GM12878 (cell line): ENCODE results near the gene B4GALT3. TPM values are rescaled to one million over a fixed set of nuclear protein-coding genes. Genes with fewer than 3 reads are reported as not detected.

ENCODE experiments used
- ATF7 ChIP-seq: fragments of 450-650 bp; IDR thresholded peaks from 2 replicates; pipeline ENCODE4 v1.6.1; 2016; ENCODE audit warnings: low read depth, mild to moderate bottlenecking
- CBFB ChIP-seq: IDR thresholded peaks from 2 replicates; pipeline ENCODE4 v1.6.1; 2016; ENCODE audit warnings: antibody characterized with exemption, low read depth
- CHD4 ChIP-seq: fragments of 200-600 bp; sonication (generic); IDR thresholded peaks from 2 replicates; pipeline ENCODE4 v1.6.1; 2016; ENCODE audit warnings: mild to moderate bottlenecking
- EP300 ChIP-seq, 2 experiments: fragments of 150-350 bp in 1 of 2; IDR thresholded peaks; 2 replicates each; pipeline ENCODE4 v1.6.1; 2011 to 2012; ENCODE audit warnings: low read depth in 2 of 2, low read length in 2 of 2, borderline replicate concordance in 1 of 2, improper control_type of control experiment in 1 of 2, inconsistent platforms in 1 of 2; ENCODE audit not compliant: control insufficient read depth in 1 of 2
- HCFC1 ChIP-seq: fragments of 150-350 bp; IDR thresholded peaks from 2 replicates; pipeline ENCODE4 v1.6.1; 2014; ENCODE audit warnings: low read length
- HDAC6 ChIP-seq: fragments of 200-600 bp; sonication (generic); IDR thresholded peaks from one replicate; pipeline ENCODE4 v1.8.0; 2017; ENCODE audit warnings: antibody characterized with exemption; ENCODE audit not compliant: unreplicated experiment
- POLR2AphosphoS5 ChIP-seq: IDR thresholded peaks from 2 replicates; pipeline ENCODE4 v1.6.1; 2011; ENCODE audit warnings: mild to moderate bottlenecking, low read length, inconsistent platforms
- RAD51 ChIP-seq: fragments of 450-650 bp; IDR thresholded peaks from 2 replicates; pipeline ENCODE4 v1.6.1; 2016; ENCODE audit warnings: moderate library complexity, mild to moderate bottlenecking, inconsistent platforms
- RBBP5 ChIP-seq: fragments of 200-600 bp; sonication (generic); conservative IDR thresholded peaks from 2 replicates; pipeline ENCODE4 v1.6.1; 2016
- RUNX3 ChIP-seq: IDR thresholded peaks from 2 replicates; pipeline ENCODE4 v1.6.1; 2012; ENCODE audit warnings: low read length, inconsistent platforms
- TCF7 ChIP-seq: IDR thresholded peaks from 2 replicates; pipeline ENCODE4 v1.6.1; 2014; ENCODE audit warnings: antibody characterized with exemption, borderline replicate concordance
- ZNF274 ChIP-seq: IDR thresholded peaks from one replicate; pipeline ENCODE4 v1.8.0; 2011; ENCODE audit not compliant: insufficient read length, insufficient read depth
- ZSCAN29 ChIP-seq: fragments of 450-650 bp; IDR thresholded peaks from 2 replicates; pipeline ENCODE4 v1.6.1; 2017; ENCODE audit warnings: mild to moderate bottlenecking, moderate library complexity
- polyA plus RNA-seq, 11 experiments: library from polyadenylated mRNA; depleted of rRNA in 4 of 11; unstranded in 6 of 11; stranded (reverse) in 5 of 11; fragments of >200 nt; fragmentation: Nextera tagmentation in 4 of 11; fragmentation: Illumina TruSeq in 1 of 11; extraction: Ambion mirVana in 4 of 11; extraction: Trizol in 1 of 11; gene quantifications; 1 replicate in 1 of 11; 2 replicates in 10 of 11; pipeline versions ENCODE4 v1.2.1 to v1.2.3, GENCODE V29; 2011 to 2016; ENCODE audit warnings: inconsistent platforms in 2 of 11, missing spikeins in 2 of 11, low read depth in 1 of 11
- total RNA-seq, 4 experiments: library from RNA; depleted of rRNA in 3 of 4; stranded (reverse); fragments of >200 nt in 3 of 4; fragmentation: Illumina TruSeq in 1 of 4; extraction: Trizol in 1 of 4; gene quantifications; 2 replicates each; pipeline versions ENCODE4 v1.2.1 to v1.2.3, GENCODE V29; 2013 to 2021
- TF ChIP-seq, protein P1 (sequence below): fragments of 450-650 bp; formaldehyde crosslinking; IDR thresholded peaks from 2 replicates; pipeline ENCODE4 v1.4.0; 2022; ENCODE audit warnings: mild to moderate bottlenecking, moderate library complexity
- TF ChIP-seq, protein P2 (sequence below): IDR thresholded peaks from 2 replicates; pipeline ENCODE4 v1.6.1; 2011; ENCODE audit warnings: low read depth, low read length, improper control_type of control experiment, borderline replicate concordance
- TF ChIP-seq, protein P3 (sequence below): fragments of 450-650 bp; conservative IDR thresholded peaks from 2 replicates; pipeline ENCODE4 v1.6.1; 2017; ENCODE audit warnings: mild to moderate bottlenecking, moderate library complexity
- TF ChIP-seq, protein P4 (sequence below): fragments of 450-650 bp; IDR thresholded peaks from 2 replicates; pipeline ENCODE4 v1.6.1; 2017; ENCODE audit warnings: mild to moderate bottlenecking, moderate library complexity

The B4GALT3 gene
- total and polyA plus RNA-seq, 10 of the 15 experiments (the other 5 are each of a cell fraction or from before 2014, with no cell fraction given): 27.1 to 58.9 (median 42.6) TPM

DNA sequence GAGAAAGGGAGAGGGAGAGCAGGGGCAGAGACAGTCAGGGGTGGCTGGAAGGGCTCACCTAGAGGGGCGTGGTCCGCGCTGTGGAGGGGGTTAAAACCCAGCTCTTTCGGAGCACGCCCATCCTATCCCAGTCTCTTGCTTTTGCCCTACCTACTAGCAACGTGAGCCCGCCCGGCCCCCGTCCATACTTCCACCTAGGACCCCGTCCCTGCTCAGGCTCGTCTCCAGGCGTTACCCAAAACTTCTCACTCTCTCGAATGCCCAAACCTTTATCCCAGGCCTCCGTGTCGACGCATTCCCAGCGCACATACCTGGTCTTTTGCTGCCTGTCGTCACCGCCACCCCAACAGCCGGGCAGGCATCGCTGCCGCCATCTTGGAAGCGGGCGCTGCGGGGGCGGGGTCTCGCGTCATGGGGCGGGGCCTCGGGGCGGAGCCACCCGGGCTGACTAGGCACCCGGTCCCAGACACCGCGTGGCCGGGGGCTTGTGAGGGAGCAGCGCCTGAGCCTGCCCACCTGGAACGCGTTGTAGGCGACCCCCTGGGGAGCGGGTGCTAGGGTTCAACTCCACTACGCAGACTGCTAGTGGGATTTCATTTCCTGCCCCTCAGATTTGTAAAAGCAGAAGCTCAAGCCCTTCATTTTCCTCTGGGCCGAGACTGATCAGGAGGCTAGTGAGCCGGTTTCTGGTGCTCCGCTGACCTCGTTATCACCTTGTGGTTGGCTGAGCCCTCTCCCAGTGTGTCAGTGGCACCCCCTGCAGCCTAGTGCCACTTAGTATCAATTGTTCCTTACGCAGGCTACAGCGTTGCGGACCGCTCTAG lies at the start of gene B4GALT3 (continued):
- TF ChIP-seq, protein P1, sequence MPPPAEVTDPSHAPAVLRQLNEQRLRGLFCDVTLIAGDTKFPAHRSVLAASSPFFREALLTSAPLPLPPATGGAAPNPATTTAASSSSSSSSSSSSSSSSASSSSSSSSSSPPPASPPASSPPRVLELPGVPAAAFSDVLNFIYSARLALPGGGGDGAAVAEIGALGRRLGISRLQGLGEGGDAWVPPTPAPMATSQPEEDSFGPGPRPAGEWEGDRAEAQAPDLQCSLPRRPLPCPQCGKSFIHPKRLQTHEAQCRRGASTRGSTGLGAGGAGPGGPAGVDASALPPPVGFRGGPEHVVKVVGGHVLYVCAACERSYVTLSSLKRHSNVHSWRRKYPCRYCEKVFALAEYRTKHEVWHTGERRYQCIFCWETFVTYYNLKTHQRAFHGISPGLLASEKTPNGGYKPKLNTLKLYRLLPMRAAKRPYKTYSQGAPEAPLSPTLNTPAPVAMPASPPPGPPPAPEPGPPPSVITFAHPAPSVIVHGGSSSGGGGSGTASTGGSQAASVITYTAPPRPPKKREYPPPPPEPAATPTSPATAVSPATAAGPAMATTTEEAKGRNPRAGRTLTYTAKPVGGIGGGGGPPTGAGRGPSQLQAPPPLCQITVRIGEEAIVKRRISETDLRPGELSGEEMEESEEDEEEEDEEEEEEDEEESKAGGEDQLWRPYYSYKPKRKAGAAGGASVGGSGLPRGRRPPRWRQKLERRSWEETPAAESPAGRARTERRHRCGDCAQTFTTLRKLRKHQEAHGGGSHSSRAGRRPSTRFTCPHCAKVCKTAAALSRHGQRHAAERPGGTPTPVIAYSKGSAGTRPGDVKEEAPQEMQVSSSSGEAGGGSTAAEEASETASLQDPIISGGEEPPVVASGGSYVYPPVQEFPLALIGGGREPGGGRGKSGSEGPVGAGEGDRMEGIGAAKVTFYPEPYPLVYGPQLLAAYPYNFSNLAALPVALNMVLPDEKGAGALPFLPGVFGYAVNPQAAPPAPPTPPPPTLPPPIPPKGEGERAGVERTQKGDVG (CRISPR knock-in tag): no peak
- TF ChIP-seq ATF7: peak; percentile 59; the same call in 1 of the 2 replicates
- TF ChIP-seq, protein P2, sequence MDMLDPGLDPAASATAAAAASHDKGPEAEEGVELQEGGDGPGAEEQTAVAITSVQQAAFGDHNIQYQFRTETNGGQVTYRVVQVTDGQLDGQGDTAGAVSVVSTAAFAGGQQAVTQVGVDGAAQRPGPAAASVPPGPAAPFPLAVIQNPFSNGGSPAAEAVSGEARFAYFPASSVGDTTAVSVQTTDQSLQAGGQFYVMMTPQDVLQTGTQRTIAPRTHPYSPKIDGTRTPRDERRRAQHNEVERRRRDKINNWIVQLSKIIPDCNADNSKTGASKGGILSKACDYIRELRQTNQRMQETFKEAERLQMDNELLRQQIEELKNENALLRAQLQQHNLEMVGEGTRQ: no peak
- no peak for TF ChIP-seq CHD4
- peak; percentile 62 for TF ChIP-seq HCFC1
- TF ChIP-seq CBFB: 0 out of 2 replicates have a peak, but pooled peaks have one; percentile 43
- peak; percentile 51 for TF ChIP-seq RUNX3
- TF ChIP-seq, protein P3, sequence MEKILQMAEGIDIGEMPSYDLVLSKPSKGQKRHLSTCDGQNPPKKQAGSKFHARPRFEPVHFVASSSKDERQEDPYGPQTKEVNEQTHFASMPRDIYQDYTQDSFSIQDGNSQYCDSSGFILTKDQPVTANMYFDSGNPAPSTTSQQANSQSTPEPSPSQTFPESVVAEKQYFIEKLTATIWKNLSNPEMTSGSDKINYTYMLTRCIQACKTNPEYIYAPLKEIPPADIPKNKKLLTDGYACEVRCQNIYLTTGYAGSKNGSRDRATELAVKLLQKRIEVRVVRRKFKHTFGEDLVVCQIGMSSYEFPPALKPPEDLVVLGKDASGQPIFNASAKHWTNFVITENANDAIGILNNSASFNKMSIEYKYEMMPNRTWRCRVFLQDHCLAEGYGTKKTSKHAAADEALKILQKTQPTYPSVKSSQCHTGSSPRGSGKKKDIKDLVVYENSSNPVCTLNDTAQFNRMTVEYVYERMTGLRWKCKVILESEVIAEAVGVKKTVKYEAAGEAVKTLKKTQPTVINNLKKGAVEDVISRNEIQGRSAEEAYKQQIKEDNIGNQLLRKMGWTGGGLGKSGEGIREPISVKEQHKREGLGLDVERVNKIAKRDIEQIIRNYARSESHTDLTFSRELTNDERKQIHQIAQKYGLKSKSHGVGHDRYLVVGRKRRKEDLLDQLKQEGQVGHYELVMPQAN: no peak; the same call in 1 of the 2 replicates
- no peak for TF ChIP-seq ZSCAN29
- no peak for TF ChIP-seq RBBP5
- no peak for TF ChIP-seq TCF7
- TF ChIP-seq POLR2AphosphoS5: peak; percentile 95
- TF ChIP-seq ZNF274: no peak
- TF ChIP-seq, protein P4, sequence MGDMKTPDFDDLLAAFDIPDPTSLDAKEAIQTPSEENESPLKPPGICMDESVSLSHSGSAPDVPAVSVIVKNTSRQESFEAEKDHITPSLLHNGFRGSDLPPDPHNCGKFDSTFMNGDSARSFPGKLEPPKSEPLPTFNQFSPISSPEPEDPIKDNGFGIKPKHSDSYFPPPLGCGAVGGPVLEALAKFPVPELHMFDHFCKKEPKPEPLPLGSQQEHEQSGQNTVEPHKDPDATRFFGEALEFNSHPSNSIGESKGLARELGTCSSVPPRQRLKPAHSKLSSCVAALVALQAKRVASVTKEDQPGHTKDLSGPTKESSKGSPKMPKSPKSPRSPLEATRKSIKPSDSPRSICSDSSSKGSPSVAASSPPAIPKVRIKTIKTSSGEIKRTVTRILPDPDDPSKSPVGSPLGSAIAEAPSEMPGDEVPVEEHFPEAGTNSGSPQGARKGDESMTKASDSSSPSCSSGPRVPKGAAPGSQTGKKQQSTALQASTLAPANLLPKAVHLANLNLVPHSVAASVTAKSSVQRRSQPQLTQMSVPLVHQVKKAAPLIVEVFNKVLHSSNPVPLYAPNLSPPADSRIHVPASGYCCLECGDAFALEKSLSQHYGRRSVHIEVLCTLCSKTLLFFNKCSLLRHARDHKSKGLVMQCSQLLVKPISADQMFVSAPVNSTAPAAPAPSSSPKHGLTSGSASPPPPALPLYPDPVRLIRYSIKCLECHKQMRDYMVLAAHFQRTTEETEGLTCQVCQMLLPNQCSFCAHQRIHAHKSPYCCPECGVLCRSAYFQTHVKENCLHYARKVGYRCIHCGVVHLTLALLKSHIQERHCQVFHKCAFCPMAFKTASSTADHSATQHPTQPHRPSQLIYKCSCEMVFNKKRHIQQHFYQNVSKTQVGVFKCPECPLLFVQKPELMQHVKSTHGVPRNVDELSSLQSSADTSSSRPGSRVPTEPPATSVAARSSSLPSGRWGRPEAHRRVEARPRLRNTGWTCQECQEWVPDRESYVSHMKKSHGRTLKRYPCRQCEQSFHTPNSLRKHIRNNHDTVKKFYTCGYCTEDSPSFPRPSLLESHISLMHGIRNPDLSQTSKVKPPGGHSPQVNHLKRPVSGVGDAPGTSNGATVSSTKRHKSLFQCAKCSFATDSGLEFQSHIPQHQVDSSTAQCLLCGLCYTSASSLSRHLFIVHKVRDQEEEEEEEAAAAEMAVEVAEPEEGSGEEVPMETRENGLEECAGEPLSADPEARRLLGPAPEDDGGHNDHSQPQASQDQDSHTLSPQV: no peak
- TF ChIP-seq EP300 (IDR thresholded peaks at IDR 0.05; ENCODE audit: borderline replicate concordance in 1 of 2, control insufficient read depth in 1 of 2, low read depth in 2 of 2, low read length in 2 of 2): no peak
- no peak for TF ChIP-seq HDAC6
- no peak for TF ChIP-seq RAD51
